SK-MEL-5 (cell line): Measurements from ENCODE around the gene TICRR. TPM values are rescaled to one million over a fixed set of nuclear protein-coding genes. Genes with fewer than 3 reads are reported as not detected.

Source experiments
- DNase-seq: peaks from one replicate; pipeline ENCODE4 v3.0.0-alpha.2; 2016; ENCODE audit warnings: low read depth, low spot score
- in situ Hi-C: cut with HindIII; loops from 2 replicates; pipeline ENCODE4 v1.10.0; 2016; ENCODE audit warnings: low sequenced_read_pairs, high pct_unique_total_duplicates, low pct_unique_long_range_greater_than_20kb
- total RNA-seq: library from RNA; depleted of rRNA; stranded (reverse); fragments of >200 nt; shearing (Covaris generic); gene quantifications from 2 replicates; pipeline ENCODE4 v1.2.3, GENCODE V29; 2014

The TICRR gene
- total RNA-seq, 1 experiment from 2014 or later, result 3.7 TPM

- DNase-seq, result no peak
- in situ Hi-C loops, result no loop called here
These were observed 87.8 kb downstream of the TICRR start for GRCh38 chr15:89662893-89663626.

- in situ Hi-C loops, result no loop called here
- no peak for DNase-seq
These were observed 89.4 kb downstream of the TICRR start for GRCh38 chr15:89664441-89665350.

GRCh38 chr15:89665449-89666181 lies 90.3 kb downstream of the TICRR start:
- in situ Hi-C loops, result no loop called here
- DNase-seq, result no peak

GRCh38 chr15:89666184-89666857 lies 91.1 kb downstream of the TICRR start:
- DNase-seq, result no peak
- in situ Hi-C loops, result no loop called here

GRCh38 chr15:89666858-89667705 lies 91.8 kb downstream of the TICRR start:
- DNase-seq, result no peak
- in situ Hi-C loops, result no loop called here

GRCh38 chr15:89667706-89667960 lies 92.4 kb downstream of the TICRR start:
- in situ Hi-C loops, result no loop called here
- no peak for DNase-seq

GRCh38 chr15:89668171-89668570 lies 92.9 kb downstream of the TICRR start:
- DNase-seq, result no peak
- in situ Hi-C loops, result no loop called here

- in situ Hi-C loops, result no loop called here
- DNase-seq, result no peak
These were observed 94.1 kb downstream of the TICRR start for GRCh38 chr15:89669309-89669865.

GRCh38 chr15:89669941-89670340 lies 94.7 kb downstream of the TICRR start:
- no peak for DNase-seq
- in situ Hi-C loops, result no loop called here

GRCh38 chr15:89670971-89671560 lies 95.8 kb downstream of the TICRR start:
- in situ Hi-C loops, result no loop called here

GRCh38 chr15:89671687-89672086 lies 96.4 kb downstream of the TICRR start:
- no peak for DNase-seq
- in situ Hi-C loops, result no loop called here

More at GRCh38 chr15:89670971-89671560, 95.8 kb downstream of the TICRR start:
- DNase-seq, result no peak

- DNase-seq, result no peak
- in situ Hi-C loops, result no loop called here
These were observed 97.2 kb downstream of the TICRR start for GRCh38 chr15:89672221-89673164.

GRCh38 chr15:89673165-89673512 lies 97.9 kb downstream of the TICRR start:
- peak; percentile 74 for DNase-seq

GRCh38 chr15:89674526-89674925 lies 99.3 kb downstream of the TICRR start:
- in situ Hi-C loops, result no loop called here
- no peak for DNase-seq

More at GRCh38 chr15:89673165-89673512, 97.9 kb downstream of the TICRR start:
- in situ Hi-C loops, result no loop called here

- DNase-seq, result no peak
- in situ Hi-C loops, result no loop called here
These were observed 100.3 kb downstream of the TICRR start for GRCh38 chr15:89675606-89676005.
